Nephron (organoid): ENCODE measurements around the gene CPSF4.

Experiments used
- H3K27ac Mint-ChIP-seq, 3 experiments: 2 replicates each; pipeline ENCODE4 v1.8.0; 2020; ENCODE audit warnings: mixed read lengths in 3 of 3, mild to moderate bottlenecking in 2 of 3, moderate library complexity in 1 of 3
- H3K27me3 Mint-ChIP-seq: 2 replicates; pipeline ENCODE4 v1.8.0; 2021; ENCODE audit warnings: low read depth, mild to moderate bottlenecking, moderate library complexity, mixed read lengths
- H3K36me3 Mint-ChIP-seq: 2 replicates; pipeline ENCODE4 v1.8.0; 2020; ENCODE audit warnings: low read depth, mixed read lengths
- H3K4me1 Mint-ChIP-seq: 2 replicates; pipeline ENCODE4 v1.8.0; 2020; ENCODE audit warnings: mixed read lengths
- H3K4me3 Mint-ChIP-seq, 3 experiments: 2 replicates each; pipeline ENCODE4 v1.8.0; 2020; ENCODE audit warnings: mild to moderate bottlenecking in 3 of 3, mixed read lengths in 3 of 3, moderate library complexity in 2 of 3
- H3K9me3 Mint-ChIP-seq: 2 replicates; pipeline ENCODE4 v1.8.0; 2020; ENCODE audit warnings: mixed read lengths
- TF ChIP-seq, protein P1 (sequence below), 3 experiments: fragments of 200-600 bp; sonication (generic); IDR thresholded peaks; one replicate each; pipeline ENCODE4 v1.5.0; 2021; ENCODE audit warnings: antibody characterized with exemption in 3 of 3; ENCODE audit not compliant: unreplicated experiment in 3 of 3

The CPSF4 gene

DNA sequence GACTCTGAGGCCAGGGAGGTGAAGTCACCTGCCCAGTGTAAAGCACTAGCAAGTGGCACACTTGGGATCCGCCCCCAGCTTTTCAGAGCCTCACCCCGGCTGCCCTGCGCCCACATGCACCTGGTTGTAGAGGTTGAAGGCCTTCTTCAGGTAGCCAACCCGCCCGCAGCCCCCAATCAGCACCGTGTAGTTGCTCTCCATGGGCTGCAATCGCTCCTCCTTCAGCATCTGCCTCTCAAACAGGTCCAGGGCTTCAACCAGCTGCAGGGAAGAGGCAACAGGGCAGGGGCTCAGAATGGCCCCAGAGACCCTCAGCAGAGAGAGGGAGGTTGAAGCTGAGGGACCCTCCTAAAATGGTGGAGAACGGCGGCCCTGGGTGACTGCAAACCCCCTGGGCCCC is 5.6 kb upstream of the CPSF4 start:
- Mint-ChIP-seq H3K27me3 (no peaks in the 10 kb centered on the region), H3K4me3 (no peak overlapping the region)

DNA sequence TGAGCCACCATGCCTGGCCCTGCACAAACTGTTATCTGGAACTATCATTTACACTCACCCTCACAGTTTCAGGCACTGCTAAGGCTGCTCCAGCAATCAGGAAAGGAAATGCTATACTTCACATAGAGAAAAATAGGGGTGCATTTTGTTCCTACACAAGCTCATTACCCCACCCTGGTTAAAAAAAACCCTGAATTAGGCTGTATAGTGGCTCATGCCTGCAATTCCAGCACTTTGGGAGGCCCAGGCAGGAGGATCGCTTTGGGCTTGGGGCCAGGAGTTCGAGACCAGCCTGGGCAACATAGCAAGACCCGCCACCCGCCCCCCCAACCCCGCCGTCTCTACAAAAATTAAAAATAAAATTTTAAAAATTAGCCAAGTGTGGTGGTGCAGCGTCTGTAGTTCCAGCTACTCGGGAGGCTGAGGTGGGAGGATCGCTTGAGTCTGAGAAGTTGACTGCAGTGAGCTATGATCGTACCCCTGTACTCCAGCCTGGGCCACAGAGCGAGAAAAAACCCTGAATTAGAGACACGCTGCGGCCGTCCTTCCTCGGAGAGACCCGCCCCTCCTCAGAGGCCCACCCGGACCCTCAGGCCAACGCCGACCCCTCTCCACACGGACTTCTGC is 684 bp upstream of the CPSF4 start:
- Mint-ChIP-seq H3K36me3 (peaks cover 23% of the 10 kb centered on the region), H3K4me3 (peak overlapping the region; percentile 97 to 100 (median 99)), H3K4me1 (peaks cover 26% of the 10 kb centered on the region), H3K27ac (peak overlapping the region; percentile 76 to 92 (median 92)), H3K9me3 (no peaks in the 10 kb centered on the region), H3K27me3 (no peaks in the 10 kb centered on the region)
- TF ChIP-seq, protein P1, sequence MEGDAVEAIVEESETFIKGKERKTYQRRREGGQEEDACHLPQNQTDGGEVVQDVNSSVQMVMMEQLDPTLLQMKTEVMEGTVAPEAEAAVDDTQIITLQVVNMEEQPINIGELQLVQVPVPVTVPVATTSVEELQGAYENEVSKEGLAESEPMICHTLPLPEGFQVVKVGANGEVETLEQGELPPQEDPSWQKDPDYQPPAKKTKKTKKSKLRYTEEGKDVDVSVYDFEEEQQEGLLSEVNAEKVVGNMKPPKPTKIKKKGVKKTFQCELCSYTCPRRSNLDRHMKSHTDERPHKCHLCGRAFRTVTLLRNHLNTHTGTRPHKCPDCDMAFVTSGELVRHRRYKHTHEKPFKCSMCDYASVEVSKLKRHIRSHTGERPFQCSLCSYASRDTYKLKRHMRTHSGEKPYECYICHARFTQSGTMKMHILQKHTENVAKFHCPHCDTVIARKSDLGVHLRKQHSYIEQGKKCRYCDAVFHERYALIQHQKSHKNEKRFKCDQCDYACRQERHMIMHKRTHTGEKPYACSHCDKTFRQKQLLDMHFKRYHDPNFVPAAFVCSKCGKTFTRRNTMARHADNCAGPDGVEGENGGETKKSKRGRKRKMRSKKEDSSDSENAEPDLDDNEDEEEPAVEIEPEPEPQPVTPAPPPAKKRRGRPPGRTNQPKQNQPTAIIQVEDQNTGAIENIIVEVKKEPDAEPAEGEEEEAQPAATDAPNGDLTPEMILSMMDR (IDR thresholded peaks at IDR 0.05; ENCODE audit: unreplicated experiment in 3 of 3): no peak

More for the DNA sequence above, 5.6 kb upstream of the CPSF4 start:
- Mint-ChIP-seq H3K27ac (no peak overlapping the region), H3K4me1 (no peaks in the 10 kb centered on the region), H3K36me3 (peaks cover 37% of the 10 kb centered on the region), H3K9me3 (no peaks in the 10 kb centered on the region)
- TF ChIP-seq, protein P1 (IDR thresholded peaks at IDR 0.05; ENCODE audit: unreplicated experiment in 3 of 3): no peak

- no peaks in the 10 kb centered on the region for H3K27me3 Mint-ChIP-seq
- peak overlapping the region; percentile 81 to 97 (median 92) for H3K27ac Mint-ChIP-seq
- H3K9me3 Mint-ChIP-seq: no peaks in the 10 kb centered on the region
- peak overlapping the region; percentile 97 to 100 (median 99) for H3K4me3 Mint-ChIP-seq
- H3K4me1 Mint-ChIP-seq: peaks cover 30% of the 10 kb centered on the region
- H3K36me3 Mint-ChIP-seq: peaks cover 24% of the 10 kb centered on the region
- TF ChIP-seq, protein P1 (IDR thresholded peaks at IDR 0.05; ENCODE audit: unreplicated experiment in 3 of 3): no peak
Measured at GRCh38 chr7:99440195-99440594, 1.5 kb downstream of the CPSF4 start.

- no peaks in the 10 kb centered on the region for H3K9me3 Mint-ChIP-seq
- H3K27ac Mint-ChIP-seq: no peak overlapping the region
- TF ChIP-seq, protein P1 (IDR thresholded peaks at IDR 0.05; ENCODE audit: unreplicated experiment in 3 of 3): no peak
- peaks cover 53% of the 10 kb centered on the region for H3K36me3 Mint-ChIP-seq
- H3K4me3 Mint-ChIP-seq: no peak overlapping the region
- H3K27me3 Mint-ChIP-seq: no peaks in the 10 kb centered on the region
- peaks cover 18% of the 10 kb centered on the region for H3K4me1 Mint-ChIP-seq
Measured at GRCh38 chr7:99446096-99446495, 7.4 kb downstream of the CPSF4 start.

GRCh38 chr7:99447943-99448342 is 9.2 kb downstream of the CPSF4 start:
- Mint-ChIP-seq H3K36me3 (peaks cover 48% of the 10 kb centered on the region), H3K4me3 (no peak overlapping the region), H3K9me3 (no peaks in the 10 kb centered on the region), H3K27me3 (no peaks in the 10 kb centered on the region), H3K4me1 (peaks cover 5% of the 10 kb centered on the region), H3K27ac (no peak overlapping the region)
- TF ChIP-seq, protein P1 (IDR thresholded peaks at IDR 0.05; ENCODE audit: unreplicated experiment in 3 of 3): no peak

DNA sequence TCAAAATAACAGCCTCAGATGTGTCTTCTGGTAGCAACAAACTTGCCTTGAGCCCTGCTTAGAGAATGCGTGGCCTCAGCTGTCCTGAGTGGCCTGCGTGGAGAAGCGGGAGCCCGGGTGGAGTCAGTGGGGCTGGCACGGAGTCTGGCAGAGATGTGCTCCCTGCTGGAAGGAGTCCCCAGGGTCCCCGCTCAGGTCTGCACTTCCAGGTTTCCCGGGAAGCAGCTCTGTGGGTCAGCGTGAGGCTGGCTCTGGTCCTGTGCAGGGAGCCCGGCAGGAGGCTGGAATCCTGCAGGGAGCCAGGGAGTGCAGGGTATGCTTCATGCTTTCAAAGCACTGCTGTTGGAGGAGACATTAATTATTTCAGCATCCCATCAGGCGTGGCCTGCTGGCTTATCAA is 10.1 kb downstream of the CPSF4 start:
- TF ChIP-seq, protein P1 (IDR thresholded peaks at IDR 0.05; ENCODE audit: unreplicated experiment in 3 of 3): no peak
- no peaks in the 10 kb centered on the region for H3K4me1 Mint-ChIP-seq
- H3K27me3 Mint-ChIP-seq: no peaks in the 10 kb centered on the region
- peaks cover 47% of the 10 kb centered on the region for H3K36me3 Mint-ChIP-seq
- no peak overlapping the region for H3K4me3 Mint-ChIP-seq
- H3K9me3 Mint-ChIP-seq: no peaks in the 10 kb centered on the region
- H3K27ac Mint-ChIP-seq: no peak overlapping the region
